ENCODE measurements around the gene CCDC85B.

The CCDC85B gene

DNA sequence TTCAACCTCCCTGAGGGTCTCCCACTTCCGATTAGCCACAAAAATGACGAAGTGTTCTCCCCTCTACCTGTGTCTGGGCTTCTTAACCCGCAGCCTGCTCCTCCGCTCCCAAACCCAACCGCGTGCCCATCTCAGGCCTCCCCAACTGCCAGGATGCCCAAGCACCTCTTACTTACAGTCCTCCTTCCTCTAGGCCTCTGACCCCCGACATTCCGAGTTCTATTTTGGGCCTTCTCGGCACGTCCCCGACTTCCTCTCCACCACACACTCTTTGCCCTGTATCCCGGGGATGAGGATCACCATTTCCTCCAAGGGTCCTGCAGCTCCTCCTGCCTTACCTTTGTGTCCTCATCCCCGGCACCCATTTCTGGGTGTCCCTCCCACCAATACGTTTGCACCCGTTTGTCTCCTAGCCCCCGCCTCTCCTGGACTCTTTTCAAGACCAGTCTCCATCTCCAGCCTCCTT, 30.6 kb upstream of the CCDC85B start:
- TF ChIP-seq, protein P1, sequence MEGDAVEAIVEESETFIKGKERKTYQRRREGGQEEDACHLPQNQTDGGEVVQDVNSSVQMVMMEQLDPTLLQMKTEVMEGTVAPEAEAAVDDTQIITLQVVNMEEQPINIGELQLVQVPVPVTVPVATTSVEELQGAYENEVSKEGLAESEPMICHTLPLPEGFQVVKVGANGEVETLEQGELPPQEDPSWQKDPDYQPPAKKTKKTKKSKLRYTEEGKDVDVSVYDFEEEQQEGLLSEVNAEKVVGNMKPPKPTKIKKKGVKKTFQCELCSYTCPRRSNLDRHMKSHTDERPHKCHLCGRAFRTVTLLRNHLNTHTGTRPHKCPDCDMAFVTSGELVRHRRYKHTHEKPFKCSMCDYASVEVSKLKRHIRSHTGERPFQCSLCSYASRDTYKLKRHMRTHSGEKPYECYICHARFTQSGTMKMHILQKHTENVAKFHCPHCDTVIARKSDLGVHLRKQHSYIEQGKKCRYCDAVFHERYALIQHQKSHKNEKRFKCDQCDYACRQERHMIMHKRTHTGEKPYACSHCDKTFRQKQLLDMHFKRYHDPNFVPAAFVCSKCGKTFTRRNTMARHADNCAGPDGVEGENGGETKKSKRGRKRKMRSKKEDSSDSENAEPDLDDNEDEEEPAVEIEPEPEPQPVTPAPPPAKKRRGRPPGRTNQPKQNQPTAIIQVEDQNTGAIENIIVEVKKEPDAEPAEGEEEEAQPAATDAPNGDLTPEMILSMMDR (IDR thresholded peaks at IDR 0.05; ENCODE audit: control extremely low read depth, extremely low read depth, low read depth, missing control alignments), result no peak
- DNase-seq (ENCODE audit: extremely low spot score), result no peak
- CTCF ChIA-PET, result interaction anchor here (0.6 to 17.2 kb wide), 56 partner anchors 9 to 714 kb away, joined by 3 to 535 read pairs (median 3); partner anchors contain the start of genes AP5B1, BANF1, CCDC85B and CTSW
- POLR2A ChIA-PET, result interaction anchor here (0.6 to 2.8 kb wide), 14 partner anchors 9 to 197 kb away, joined by 3 to 25 read pairs (median 5); partner anchors contain the start of genes BANF1, CCDC85B, EIF1AD and FIBP

DNA sequence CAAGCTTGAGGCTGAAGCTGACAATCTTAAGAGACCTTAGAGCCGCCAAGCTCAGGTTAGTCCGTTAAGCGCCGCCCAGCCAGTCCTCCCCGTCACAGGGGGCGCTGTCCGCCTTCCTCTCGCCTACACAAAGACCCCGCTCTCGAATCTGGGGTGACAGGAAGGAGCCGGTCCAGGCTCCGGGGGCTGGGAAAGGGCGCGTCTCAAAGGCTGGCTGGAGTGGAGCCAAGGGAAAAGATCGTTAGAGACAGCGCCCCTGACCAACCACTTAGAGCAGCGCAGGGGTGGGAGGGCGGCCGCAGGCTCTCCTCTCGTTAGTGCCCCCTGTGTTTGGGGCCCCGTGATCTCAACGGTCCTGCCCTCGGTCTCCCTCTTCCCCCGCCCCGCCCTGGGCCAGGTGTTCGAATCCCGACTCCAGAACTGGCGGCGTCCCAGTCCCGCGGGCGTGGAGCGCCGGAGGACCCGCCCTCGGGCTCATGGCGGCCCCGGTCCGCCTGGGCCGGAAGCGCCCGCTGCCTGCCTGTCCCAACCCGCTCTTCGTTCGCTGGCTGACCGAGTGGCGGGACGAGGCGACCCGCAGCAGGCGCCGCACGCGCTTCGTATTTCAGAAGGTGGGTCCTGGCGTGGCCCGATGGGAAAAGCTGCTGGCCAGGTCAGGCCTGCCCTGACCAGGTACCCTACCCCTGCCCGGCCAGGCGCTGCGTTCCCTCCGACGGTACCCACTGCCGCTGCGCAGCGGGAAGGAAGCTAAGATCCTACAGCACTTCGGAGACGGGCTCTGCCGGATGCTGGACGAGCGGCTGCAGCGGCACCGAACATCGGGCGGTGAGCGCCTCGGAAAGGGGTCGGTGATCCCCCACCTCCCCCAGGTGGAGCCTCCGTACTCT, 30.0 kb upstream of the CCDC85B start, which contains the start of gene MUS81:
MUS81 (plus strand) TSS at position 156 of the 887 bp plus-strand sequence; CDS start at position 477, 321 bp downstream.
- ChIA-PET POLR2A (interaction anchor here (0.6 to 2.6 kb wide), 13 partner anchors 8 to 198 kb away, joined by 3 to 25 read pairs (median 5); partner anchors contain the start of genes BANF1, CCDC85B, EIF1AD and FIBP), CTCF (interaction anchor here (0.6 to 17.2 kb wide), 58 partner anchors 9 to 715 kb away, joined by 3 to 535 read pairs (median 4); partner anchors contain the start of genes AP5B1, BANF1, CCDC85B and CTSW)
- DNase-seq (ENCODE audit: extremely low spot score), result peak; percentile 90
- TF ChIP-seq, protein P1 (IDR thresholded peaks at IDR 0.05; ENCODE audit: control extremely low read depth, extremely low read depth, low read depth, missing control alignments), result peak; percentile 90

GRCh38 chr11:65861165-65861505, 29.3 kb upstream of the CCDC85B start:
- ChIA-PET POLR2A (interaction anchor here (1.2 kb wide), 1 partner anchor 10 kb away, joined by 5 read pairs; no protein-coding TSS in a partner anchor), CTCF (interaction anchor here (1.0 to 17.2 kb wide), 8 partner anchors 10 to 149 kb away, joined by 3 to 535 read pairs (median 5); partner anchors contain the start of genes CCDC85B, CTSW, EFEMP2 and FIBP)
- no peak for DNase-seq (ENCODE audit: extremely low spot score)
- TF ChIP-seq, protein P1 (IDR thresholded peaks at IDR 0.05; ENCODE audit: control extremely low read depth, extremely low read depth, low read depth, missing control alignments), result no peak

DNA sequence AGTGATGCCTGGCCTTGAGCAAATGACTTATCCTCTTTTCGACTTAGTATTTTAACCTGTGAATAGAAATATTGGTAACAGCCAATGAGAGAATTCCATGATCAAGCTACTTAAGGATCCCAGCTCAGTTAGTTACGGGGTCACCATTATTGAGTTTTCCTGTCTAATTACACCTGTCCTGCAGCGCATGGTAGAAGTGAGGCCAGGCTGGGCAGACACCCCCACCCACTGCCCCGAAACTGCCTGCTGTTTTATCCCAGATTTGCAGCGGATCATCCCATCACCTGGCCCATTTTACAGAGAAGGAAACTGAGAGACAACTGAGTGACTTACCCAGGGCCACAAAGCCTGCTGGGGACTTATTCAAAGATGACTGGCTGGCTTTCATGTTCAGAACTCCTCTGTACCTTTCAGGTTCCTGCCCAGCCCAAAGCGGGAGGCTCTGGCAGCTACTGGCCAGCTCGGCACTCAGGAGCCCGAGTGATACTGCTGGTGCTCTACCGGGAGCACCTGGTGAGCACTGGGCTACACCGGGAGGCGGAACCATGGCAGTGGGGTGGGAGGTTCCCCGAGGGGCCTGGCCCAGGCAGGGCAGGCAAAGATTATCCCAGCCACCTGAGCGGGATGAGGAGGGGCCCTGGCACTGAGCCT, 28.8 kb upstream of the CCDC85B start:
- DNase-seq (ENCODE audit: extremely low spot score), result no peak
- TF ChIP-seq, protein P1 (IDR thresholded peaks at IDR 0.05; ENCODE audit: control extremely low read depth, extremely low read depth, low read depth, missing control alignments), result no peak
- CTCF ChIA-PET, result interaction anchor here (1.2 to 17.2 kb wide), 6 partner anchors 10 to 149 kb away, joined by 3 to 535 read pairs (median 6); partner anchors contain the start of genes CCDC85B, CTSW, EFEMP2 and FIBP
- POLR2A ChIA-PET, result interaction anchor here (1.2 kb wide), 1 partner anchor 10 kb away, joined by 5 read pairs; no protein-coding TSS in a partner anchor

GRCh38 chr11:65862191-65862735, 28.2 kb upstream of the CCDC85B start:
- CTCF ChIA-PET, result interaction anchor here (6.1 to 17.2 kb wide), 2 partner anchors 9 to 23 kb away, joined by 133 to 535 read pairs; partner anchors contain the start of genes CCDC85B, CTSW, EFEMP2 and FIBP
- DNase-seq (ENCODE audit: extremely low spot score), result no peak
- POLR2A ChIA-PET, result no interaction called here
- TF ChIP-seq, protein P1 (IDR thresholded peaks at IDR 0.05; ENCODE audit: control extremely low read depth, extremely low read depth, low read depth, missing control alignments), result no peak
